ENCODE measurements around the gene CHRNB4. TPM values are rescaled to one million over a fixed set of nuclear protein-coding genes. Genes with fewer than 3 reads are reported as not detected.

The CHRNB4 gene
- total RNA-seq, 4 donors from 2014 or later: not detected

GRCh38 chr15:78634210-78635145 lies 6.5 kb downstream of the CHRNB4 start:
- H3K9me3 ChIP-seq: peaks cover 0 to 18% (median 4%) of the 10 kb centered on the region in 4 donors
- no peak overlapping the region for H3K27ac ChIP-seq
- TF ChIP-seq CTCF (IDR thresholded peaks at IDR 0.05) (no peak), EP300 (IDR thresholded peaks at IDR 0.05) (no peak), POLR2A (IDR thresholded peaks at IDR 0.05) (no peak)
- H3K4me3 ChIP-seq: no peak overlapping the region
- H3K4me1 ChIP-seq: no peaks in the 10 kb centered on the region
- WGBS, 2 donors: 79 to 82% methylated on average over 9 to 10 of the region's 12 CpGs
- H3K36me3 ChIP-seq: no peaks in the 10 kb centered on the region
- peaks cover 0 to 7% of the 10 kb centered on the region in 2 donors for H3K27me3 ChIP-seq
- DNase-seq (ENCODE audit: low spot score in 2 of 2): no peak

GRCh38 chr15:78633348-78633747 lies 7.7 kb downstream of the CHRNB4 start:
- no peaks in the 10 kb centered on the region for H3K36me3 ChIP-seq
- DNase-seq (ENCODE audit: low spot score in 2 of 2): no peak
- H3K27ac ChIP-seq: no peak overlapping the region
- H3K27me3 ChIP-seq: peaks cover 0 to under 1% of the 10 kb centered on the region in 2 donors
- H3K4me1 ChIP-seq: no peaks in the 10 kb centered on the region
- peaks cover 0 to 18% (median 4%) of the 10 kb centered on the region in 4 donors for H3K9me3 ChIP-seq
- H3K4me3 ChIP-seq: no peak overlapping the region
- WGBS, 2 donors: 95 to 100% methylated on average over 2 of the region's 2 CpGs
- TF ChIP-seq POLR2A (IDR thresholded peaks at IDR 0.05) (no peak), EP300 (IDR thresholded peaks at IDR 0.05) (no peak), CTCF (IDR thresholded peaks at IDR 0.05) (no peak)

GRCh38 chr15:78630886-78631633 lies 9.9 kb downstream of the CHRNB4 start:
- no peak for DNase-seq (ENCODE audit: low spot score in 2 of 2)
- Histone ChIP-seq H3K4me3 (no peak overlapping the region), H3K27ac (no peak overlapping the region), H3K9me3 (peaks cover 0 to 18% (median 4%) of the 10 kb centered on the region in 4 donors), H3K36me3 (no peaks in the 10 kb centered on the region), H3K27me3 (peaks cover 0 to 17% of the 10 kb centered on the region in 2 donors), H3K4me1 (no peaks in the 10 kb centered on the region)
- no peak for TF ChIP-seq POLR2A (IDR thresholded peaks at IDR 0.05)
- TF ChIP-seq CTCF (IDR thresholded peaks at IDR 0.05): no peak
- no peak for TF ChIP-seq EP300 (IDR thresholded peaks at IDR 0.05)
- 66 to 79% methylated on average over 3 to 8 of the region's 9 CpGs for WGBS, 2 donors

GRCh38 chr15:78629716-78630065 lies 11.3 kb downstream of the CHRNB4 start:
- peaks cover 0 to 17% of the 10 kb centered on the region in 2 donors for H3K27me3 ChIP-seq
- H3K27ac ChIP-seq: no peak overlapping the region
- DNase-seq (ENCODE audit: low spot score in 2 of 2): no peak
- H3K9me3 ChIP-seq: peaks cover 0 to 18% (median 4%) of the 10 kb centered on the region in 4 donors
- no peaks in the 10 kb centered on the region for H3K4me1 ChIP-seq
- no peak overlapping the region for H3K4me3 ChIP-seq
- H3K36me3 ChIP-seq: no peaks in the 10 kb centered on the region
- TF ChIP-seq EP300 (IDR thresholded peaks at IDR 0.05) (no peak), CTCF (IDR thresholded peaks at IDR 0.05) (no peak), POLR2A (IDR thresholded peaks at IDR 0.05) (no peak)
- WGBS, 2 donors: 87 to 92% methylated on average over 12 of the region's 12 CpGs
